GM10847 (cell line): ENCODE results near the gene IFNGR2.

Source experiments
- POLR2A ChIP-seq: IDR thresholded peaks from 2 replicates; pipeline ENCODE4 v1.6.1; 2011; ENCODE audit not compliant: insufficient read length; ENCODE audit errors: extremely low read depth

The IFNGR2 gene

DNA sequence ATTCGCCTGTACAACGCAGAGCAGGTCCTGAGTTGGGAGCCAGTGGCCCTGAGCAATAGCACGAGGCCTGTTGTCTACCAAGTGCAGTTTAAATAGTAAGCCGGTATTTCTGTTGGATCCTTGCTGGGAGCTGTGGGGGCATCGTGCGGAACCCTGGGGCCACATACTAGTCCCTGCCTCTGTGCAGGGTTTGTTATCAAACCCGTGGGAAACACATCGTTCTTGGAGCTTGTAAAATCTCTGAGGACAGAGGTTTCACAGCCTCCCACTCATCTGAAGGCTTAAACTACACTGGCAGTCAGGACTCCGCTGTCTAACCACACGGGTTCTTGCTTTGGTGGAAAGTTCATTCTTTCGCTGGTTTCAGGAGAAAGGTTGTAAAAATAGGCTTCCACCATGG is 11.7 kb downstream of the IFNGR2 start:
- no peak for TF ChIP-seq POLR2A

DNA sequence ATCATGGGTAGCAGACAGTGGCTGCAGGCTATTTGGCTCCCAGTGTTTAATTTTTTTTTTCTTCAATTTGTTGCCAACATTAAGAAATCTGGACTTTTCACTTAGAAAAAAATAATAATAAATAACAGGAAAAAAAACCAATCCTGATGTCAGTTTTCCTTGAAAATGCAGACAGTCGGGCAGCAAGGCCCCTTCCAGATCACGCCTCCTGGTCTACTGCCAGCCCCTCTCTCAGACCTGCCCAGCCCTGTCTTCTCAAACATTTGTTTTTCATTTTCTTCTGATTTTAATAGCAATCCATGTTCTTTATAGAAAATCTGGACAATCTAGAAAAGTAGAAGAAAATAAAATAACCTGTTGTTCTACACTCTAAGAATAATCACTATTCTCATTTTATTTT is 15.5 kb downstream of the IFNGR2 start:
- no peak for TF ChIP-seq POLR2A

DNA sequence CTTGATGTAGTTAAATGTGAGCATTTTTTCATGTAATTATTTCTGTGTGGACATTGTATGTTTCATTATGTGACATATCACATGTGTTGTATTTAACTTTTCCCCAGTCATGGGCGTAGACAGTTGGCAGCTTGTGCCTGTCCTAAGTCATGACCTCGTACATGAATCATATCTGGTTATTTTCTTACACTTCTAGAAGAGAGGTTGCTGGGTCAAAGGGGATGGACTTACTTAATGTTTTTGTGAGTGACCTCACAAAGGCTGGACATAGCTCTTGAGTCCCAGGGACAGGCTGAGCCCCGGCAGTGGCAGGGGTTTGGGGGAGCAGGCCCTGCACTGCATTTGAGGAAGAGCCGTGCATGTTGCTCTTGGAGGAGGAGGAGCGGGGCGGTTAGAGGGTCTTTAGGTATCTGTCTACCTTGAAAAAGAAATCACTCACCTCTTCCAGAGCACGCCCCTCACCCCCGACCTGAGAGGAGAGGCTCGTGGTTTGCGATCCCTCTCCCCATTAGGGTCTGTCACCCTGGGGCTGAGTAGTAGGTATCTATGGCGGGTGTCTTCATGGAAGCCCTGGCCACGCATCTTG is 16.4 kb downstream of the IFNGR2 start:
- no peak for TF ChIP-seq POLR2A

DNA sequence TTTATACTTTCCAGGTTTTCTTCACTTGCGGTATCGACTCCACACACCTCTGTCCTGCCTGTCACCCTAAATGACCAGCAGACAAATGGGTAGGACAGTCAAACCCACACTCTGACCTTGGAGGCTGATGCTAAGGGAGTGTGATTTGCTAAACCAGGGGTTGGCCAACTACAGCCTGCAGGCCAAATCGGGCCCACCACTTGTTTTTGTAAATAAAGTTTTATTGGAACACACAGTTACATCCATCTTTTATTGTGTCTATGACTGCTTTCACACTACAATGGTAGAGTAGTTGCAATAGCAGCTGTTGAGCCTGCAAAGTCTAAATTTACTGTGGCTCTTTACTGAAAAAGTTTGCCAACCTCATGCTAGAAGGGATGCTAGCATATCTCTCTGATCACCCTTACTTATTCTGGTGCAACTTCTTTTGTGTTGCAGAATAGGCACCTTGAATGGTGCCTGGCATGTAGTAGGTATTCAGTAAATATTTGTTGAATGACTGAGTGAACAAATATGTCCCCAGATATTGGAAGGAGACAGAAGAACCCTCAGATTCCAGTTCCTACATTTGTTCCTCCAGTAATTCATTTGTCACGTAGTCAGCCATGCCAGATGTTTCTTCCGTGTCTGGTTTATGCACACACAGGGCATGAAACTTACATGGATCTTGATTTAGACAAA is 18.6 kb downstream of the IFNGR2 start:
- no peak for TF ChIP-seq POLR2A

DNA sequence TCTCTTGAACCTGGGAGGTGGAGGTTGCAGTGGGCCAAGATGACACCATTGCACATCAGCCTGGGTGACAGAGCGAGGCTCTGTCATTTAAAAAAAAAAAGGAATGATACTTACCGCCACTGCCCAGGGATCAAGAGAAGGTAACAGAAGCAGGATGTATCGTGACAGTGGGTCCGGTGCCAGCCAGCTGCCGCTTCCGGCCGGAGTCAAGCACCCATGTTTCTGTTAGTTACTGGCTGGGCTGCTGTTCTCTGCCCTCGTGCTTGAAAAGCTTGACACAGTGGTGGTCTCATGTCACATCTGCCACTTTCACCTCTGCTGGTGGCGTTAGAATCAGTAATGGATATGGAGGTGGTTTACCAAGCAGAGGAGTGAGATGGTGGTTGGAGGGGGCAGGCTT is 21.0 kb downstream of the IFNGR2 start:
- no peak for TF ChIP-seq POLR2A

DNA sequence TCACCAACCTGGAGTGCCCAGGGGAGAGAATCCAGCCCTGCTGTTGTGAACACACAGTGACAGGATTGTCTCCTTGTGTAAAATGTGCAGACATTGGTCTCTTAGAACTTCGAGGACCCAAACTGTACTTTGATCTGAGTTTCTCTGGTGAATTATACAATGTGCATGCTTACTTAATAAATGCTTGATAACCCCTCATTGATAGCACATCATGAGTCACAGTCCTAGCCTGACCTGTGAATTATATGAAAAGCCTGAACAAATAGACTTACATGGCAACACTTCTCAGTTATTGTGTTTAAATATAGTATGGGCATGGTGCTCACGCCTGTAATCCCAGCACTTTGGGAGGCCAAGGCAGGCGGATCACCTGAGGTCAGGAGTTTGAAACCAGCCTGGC is 22.6 kb downstream of the IFNGR2 start:
- TF ChIP-seq POLR2A, result no peak

DNA sequence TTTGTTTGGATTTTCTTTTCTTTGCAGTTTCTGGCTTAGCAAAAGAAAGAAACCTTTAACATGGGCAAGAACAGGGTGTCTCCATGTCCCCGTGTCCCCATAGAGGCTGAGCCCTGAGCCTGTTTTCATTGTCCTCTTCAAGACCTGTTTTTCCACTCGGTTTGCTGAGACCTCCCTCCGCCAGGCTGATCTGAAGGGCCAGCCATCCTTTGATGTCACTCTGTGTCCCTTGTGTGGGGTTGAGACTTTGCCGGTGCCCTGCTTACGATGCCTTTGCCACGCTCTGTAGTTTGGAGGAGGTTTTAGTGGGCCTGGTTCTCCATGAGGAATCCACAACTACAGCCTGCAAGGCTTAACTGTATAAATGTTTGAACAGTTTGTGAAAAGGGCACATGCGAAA is 23.8 kb downstream of the IFNGR2 start:
- TF ChIP-seq POLR2A, result no peak

DNA sequence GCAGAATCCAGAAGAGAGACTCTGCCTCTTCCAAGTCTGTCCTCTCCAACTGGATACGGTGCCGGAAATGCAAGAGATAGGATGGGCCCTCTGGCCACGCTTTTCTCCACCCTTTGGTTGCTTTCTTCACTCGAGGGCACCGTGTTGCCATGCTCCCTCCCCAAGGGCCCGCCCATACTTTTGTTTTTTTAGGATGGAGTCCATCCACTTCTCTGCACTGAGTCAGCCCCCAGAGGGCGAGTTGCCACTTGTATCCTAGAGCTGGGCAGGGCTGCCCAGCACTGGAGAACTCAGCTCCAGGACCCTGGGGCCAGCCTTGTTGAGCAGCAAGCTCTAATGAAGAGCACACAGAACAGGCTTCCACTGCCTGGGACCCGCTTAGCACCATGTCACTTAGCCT is 25.5 kb downstream of the IFNGR2 start:
- no peak for TF ChIP-seq POLR2A

DNA sequence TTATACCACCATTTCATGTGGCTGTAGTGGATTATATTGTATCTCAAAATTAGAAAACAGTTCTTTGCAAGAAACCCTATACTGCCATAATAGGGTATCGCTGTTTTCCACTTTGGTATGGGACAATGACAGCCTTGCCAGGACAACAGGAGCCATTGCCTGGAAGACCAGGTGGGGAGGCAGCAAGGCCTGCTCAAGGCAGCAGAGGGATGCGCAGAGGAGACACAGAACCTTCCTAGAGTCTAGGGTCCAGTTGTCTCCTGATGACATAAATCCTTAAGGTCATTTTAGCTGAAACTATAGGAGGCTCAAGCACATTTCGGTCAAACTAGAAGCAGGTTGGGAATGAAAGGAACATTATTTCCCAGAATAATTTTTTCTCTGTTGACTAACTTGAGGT is 27.6 kb downstream of the IFNGR2 start:
- TF ChIP-seq POLR2A, result no peak

DNA sequence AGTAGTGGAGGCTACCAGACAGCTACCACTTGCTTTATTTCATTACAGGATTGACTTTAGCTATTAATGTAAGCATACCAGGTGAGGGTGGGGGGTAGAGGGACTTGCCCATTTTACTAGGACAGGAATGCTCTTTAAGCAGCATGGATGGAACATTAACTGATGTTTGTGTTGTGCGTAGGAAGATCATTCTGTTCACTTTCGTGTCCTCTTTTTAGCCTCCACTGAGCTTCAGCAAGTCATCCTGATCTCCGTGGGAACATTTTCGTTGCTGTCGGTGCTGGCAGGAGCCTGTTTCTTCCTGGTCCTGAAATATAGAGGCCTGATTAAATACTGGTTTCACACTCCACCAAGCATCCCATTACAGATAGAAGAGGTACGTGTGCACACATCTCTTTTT is 29.3 kb downstream of the IFNGR2 start:
- no peak for TF ChIP-seq POLR2A

DNA sequence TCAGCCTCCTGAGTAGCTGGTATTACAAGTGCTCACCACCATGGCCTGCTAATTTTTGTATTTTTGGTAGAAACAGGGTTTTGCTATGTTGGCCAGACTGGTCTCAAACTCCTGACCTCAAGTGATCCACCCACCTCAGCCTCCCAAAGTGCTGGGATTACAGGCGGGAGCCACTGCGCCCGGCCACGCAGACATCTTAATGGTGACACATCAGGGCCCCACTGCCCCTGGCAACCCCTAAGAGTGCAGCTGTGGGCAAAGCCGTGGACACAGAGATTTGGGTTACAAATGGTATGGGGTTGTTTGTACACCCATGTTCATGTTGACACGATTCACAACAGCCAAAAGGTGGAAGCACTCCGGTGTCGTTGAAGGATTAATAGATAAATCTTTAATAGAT is 29.8 kb downstream of the IFNGR2 start:
- TF ChIP-seq POLR2A, result no peak

DNA sequence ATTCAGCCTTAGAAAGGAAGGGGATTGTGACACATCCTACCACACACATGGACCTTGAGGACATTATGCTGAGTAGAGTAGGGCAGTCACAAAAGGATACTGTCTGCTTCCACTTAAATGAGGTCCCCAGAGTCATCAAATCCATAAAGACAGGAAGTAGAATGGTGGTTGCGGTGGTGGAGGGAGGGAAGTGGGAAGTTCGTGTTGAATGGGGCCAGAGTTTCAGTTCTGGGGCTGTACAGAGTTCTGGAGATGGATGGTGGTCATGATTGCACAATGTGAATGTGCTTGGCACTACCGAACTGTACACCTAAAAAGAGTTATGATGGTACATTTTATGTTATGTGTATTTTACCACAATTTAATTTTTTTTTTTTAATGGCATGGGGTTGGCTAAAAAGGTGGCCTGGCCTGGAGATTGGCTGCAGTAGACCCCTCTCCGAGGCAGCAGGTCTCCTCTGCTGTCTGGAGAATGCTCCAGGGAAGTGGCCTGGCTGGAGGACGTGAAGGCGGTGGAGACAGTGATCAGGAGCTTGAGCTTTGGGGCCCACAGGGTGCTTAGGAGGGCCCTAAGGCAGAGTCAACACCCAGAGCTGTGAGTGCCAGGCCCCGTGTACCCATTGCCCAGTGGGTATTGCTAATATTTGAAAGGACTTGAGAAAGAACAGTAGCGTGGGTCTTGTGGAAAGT is 30.4 kb downstream of the IFNGR2 start:
- no peak for TF ChIP-seq POLR2A

DNA sequence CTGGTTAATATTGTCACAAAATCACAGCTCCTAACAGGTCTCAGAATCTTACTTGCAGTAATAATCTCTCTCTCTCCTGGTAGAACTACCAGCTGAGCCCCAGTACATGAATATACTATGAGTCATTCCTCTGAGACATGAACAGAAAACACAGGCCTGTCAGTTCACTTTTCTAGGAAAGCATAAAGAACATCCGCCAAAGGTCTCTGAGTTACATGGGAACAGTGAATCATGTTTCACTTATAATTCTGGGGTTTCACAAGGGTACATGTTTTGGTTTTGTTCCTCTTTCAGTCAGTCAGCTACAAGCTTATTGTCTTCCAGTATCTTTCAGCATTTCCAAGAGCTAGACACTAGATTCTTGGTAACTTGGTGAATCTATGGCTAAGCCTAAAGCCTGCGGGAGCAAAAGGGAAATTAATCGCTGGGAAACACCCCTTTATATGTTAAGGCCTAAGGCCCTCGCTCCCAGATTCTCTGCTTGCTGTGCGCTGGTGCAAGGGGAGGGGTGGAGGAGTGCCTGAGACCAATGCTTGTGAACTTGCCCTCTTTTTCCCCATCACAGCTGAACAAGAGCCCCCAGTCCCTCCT is 31.7 kb downstream of the IFNGR2 start:
- no peak for TF ChIP-seq POLR2A

DNA sequence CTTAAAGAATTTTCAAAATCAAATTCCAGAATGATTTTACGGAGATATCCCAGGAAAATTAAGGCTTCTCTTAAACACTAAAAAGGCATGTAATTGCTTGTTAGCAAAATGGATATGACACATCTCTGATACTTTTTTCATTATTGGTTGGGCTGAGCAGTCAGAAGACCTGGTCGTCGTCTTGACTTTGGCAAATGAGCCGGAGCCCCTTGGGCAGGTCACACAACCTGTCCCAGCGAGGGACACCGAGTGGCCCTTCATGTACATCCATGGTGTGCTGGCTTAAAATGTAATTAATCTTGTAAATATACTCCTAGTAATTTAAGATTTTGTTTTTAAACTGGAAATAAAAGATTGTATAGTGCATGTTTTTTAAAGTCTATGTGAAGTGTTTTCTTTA is 33.9 kb downstream of the IFNGR2 start:
- TF ChIP-seq POLR2A, result no peak

DNA sequence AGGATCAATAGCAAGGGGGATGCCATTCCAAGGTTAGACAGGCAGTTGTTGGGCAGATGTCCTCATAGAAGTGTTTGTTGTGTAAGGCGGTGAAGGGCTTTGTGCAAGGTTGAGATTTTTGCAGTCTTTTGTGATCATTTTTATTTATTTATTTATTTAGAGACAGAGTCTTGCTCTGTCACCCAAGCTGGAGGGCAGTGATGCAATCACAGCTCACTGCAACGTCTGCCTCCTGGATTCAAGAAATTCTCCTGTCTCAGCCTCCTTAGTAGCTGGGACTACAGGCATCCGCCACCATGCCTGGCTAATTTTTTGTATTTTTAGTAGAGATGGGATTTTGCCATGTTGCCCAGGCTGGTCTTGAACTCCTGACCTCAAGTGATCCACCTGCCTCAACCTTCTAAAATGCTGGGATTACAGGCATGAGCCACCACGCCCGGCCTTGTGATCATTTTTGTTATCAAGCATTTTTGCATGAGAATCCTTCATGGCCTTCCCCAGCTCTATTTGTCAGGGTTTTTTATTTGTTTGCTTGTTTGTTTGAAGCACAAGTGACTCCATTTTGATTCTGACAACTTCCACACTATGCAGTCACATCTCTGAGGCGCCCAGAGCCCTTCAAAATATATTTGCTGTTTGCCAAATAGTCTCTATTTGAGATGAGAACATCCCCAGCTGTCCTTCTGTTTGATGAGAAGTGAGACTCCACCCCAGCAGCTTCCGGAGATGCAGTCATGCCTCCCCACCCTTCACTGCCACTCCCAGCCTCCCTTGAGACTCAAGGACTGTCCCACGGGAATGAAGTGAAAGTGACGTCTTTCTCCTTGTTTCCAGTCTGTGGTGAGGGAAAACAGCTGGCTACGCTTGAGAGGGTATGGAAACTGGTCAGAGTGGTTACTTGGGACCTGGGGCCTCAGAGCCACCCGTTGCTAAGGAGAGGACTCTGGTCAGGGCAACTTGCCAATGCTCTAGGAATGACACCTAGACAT is 38.6 kb downstream of the IFNGR2 start:
- no peak for TF ChIP-seq POLR2A
